A549 (cell line): ENCODE data around the gene RECK. TPM values are rescaled to one million over a fixed set of nuclear protein-coding genes. Genes with fewer than 3 reads are reported as not detected.
A peak's percentile ranks its signal among the peaks of the same experiment; 100 is the strongest.

Experiments used
- ATAC-seq, 2 experiments: fragments of 200-7000 bp in 1 of 2; fragments of >200 bp in 1 of 2; cut with Nextera tagmentation in 1 of 2; cut with Tn5 transposase in 1 of 2; 3 replicates each; pipeline versions ENCODE4 v1.8.0 to v1.9.1; 2018 to 2020; ENCODE audit warnings: mild to moderate bottlenecking in 1 of 2, moderate library complexity in 1 of 2
- CTCF ChIA-PET: fragments of 300-600 bp; sonication (Branson Sonifier 250); formaldehyde crosslinking; extraction: SDS; loops from one replicate; lab custom pipeline; 2021; ENCODE audit warnings: antibody characterized with exemption, inconsistent platforms; lab: Yijun Ruan, JAX
- POLR2A ChIA-PET: fragments of 350-600 bp; formaldehyde crosslinking; extraction: SDS; loops from one replicate; lab custom pipeline; 2021; ENCODE audit warnings: antibody characterized with exemption, inconsistent platforms; lab: Yijun Ruan, JAX
- DNase-seq, 2 experiments: peaks; one replicate each; pipeline versions ENCODE4 v3.0.0 to v3.0.0-alpha.2; 2011 to 2016; ENCODE audit warnings: low read depth in 1 of 2, low spot score in 1 of 2
- FAIRE-seq: peaks from 2 replicates; lab custom pipeline; 2011; peaks lifted over from hg19 to GRCh38; lab: Jason Lieb, UNC
- H3K27ac ChIP-seq, 2 experiments: fragments of >200 bp; sonication (Bioruptor Twin); formaldehyde crosslinking; 3 replicates each; pipeline ENCODE4 v1.5.1; 2016 to 2017
- H3K4me1 ChIP-seq: fragments of >200 bp; sonication (Bioruptor Twin); formaldehyde crosslinking; 3 replicates; pipeline ENCODE4 v1.6.1; 2016
- H3K4me2 ChIP-seq: fragments of >200 bp; sonication (Bioruptor Twin); formaldehyde crosslinking; 3 replicates; pipeline ENCODE4 v1.6.1; 2016
- H3K4me3 ChIP-seq: fragments of >200 bp; sonication (Bioruptor Twin); formaldehyde crosslinking; 3 replicates; pipeline ENCODE4 v1.5.1; 2016
- H3K9me3 ChIP-seq: fragments of >200 bp; sonication (Bioruptor Twin); formaldehyde crosslinking; 3 replicates; pipeline ENCODE4 v1.6.1; 2016
- CBX2 ChIP-seq: fragments of 200-600 bp; sonication (generic); IDR thresholded peaks from 2 replicates; pipeline ENCODE4 v1.6.1; 2016; ENCODE audit warnings: low read depth, mild to moderate bottlenecking, borderline replicate concordance
- CEBPB ChIP-seq, 2 experiments: fragments of >200 bp in 1 of 2; sonication (Bioruptor Twin) in 1 of 2; formaldehyde crosslinking in 1 of 2; IDR thresholded peaks; 2 replicates each; pipeline ENCODE4 v1.6.1; 2012 to 2016
- HOXB13 ChIP-seq: fragments of 250-450 bp; sonication (Bioruptor Pico); IDR thresholded peaks from 2 replicates; pipeline ENCODE4 v1.5.0; 2020; ENCODE audit warnings: low read depth, mild to moderate bottlenecking, moderate library complexity
- HOXB5 ChIP-seq: fragments of 250-450 bp; sonication (Bioruptor Pico); IDR thresholded peaks from 2 replicates; pipeline ENCODE4 v1.5.0; 2020; ENCODE audit warnings: mild to moderate bottlenecking, moderate library complexity
- KDM1A ChIP-seq: fragments of 200-600 bp; sonication (generic); IDR thresholded peaks from 2 replicates; pipeline ENCODE4 v1.6.1; 2016; ENCODE audit warnings: low read depth, mild to moderate bottlenecking
- PHF8 ChIP-seq: fragments of 200-600 bp; sonication (generic); IDR thresholded peaks from 2 replicates; pipeline ENCODE4 v1.6.1; 2016; ENCODE audit warnings: low read depth, mild to moderate bottlenecking, antibody characterized with exemption, moderate library complexity, borderline replicate concordance
- RARB ChIP-seq: fragments of 250-450 bp; sonication (Bioruptor Pico); IDR thresholded peaks from 2 replicates; pipeline ENCODE4 v1.8.0; 2021; ENCODE audit warnings: mild to moderate bottlenecking, moderate library complexity
- ZC3H11A ChIP-seq: fragments of 450-650 bp; IDR thresholded peaks from 2 replicates; pipeline ENCODE4 v1.6.1; 2014; ENCODE audit warnings: antibody characterized with exemption, mild to moderate bottlenecking
- WGBS: methylation state at CpG from one replicate; pipeline ENCODE4 v1.1.6; 2017; ENCODE audit errors: missing lambda C conversion rate; 5-methylcytosine and 5-hydroxymethylcytosine counted together
- polyA plus RNA-seq, 4 experiments: library from polyadenylated mRNA; depleted of rRNA in 3 of 4; stranded (reverse); fragments of >200 nt; fragmentation: RNase III in 1 of 4; extraction: RNeasy Plus Mini Kit Qiagen cat#74134 plus additional on column Dnase treatment in 1 of 4; gene quantifications; 2 replicates in 3 of 4; 3 replicates in 1 of 4; pipeline ENCODE4 v1.2.3, GENCODE V29; 2011 to 2017
- TF ChIP-seq, protein P1 (sequence below): fragments of >200 bp; sonication (Bioruptor Twin); formaldehyde crosslinking; IDR thresholded peaks from 3 replicates; pipeline ENCODE4 v1.5.1; 2016
- TF ChIP-seq, protein P2 (sequence below): fragments of 250-450 bp; sonication (Bioruptor Pico); IDR thresholded peaks from 2 replicates; pipeline ENCODE4 v1.5.0; 2021; ENCODE audit warnings: mild to moderate bottlenecking, moderate library complexity, borderline replicate concordance
- TF ChIP-seq, protein P3 (sequence below): fragments of 150-350 bp; IDR thresholded peaks from 2 replicates; pipeline ENCODE4 v1.6.1; 2014; ENCODE audit warnings: low read depth, mild to moderate bottlenecking, low read length
- TF ChIP-seq, protein P4 (sequence below): fragments of 450-650 bp; IDR thresholded peaks from 2 replicates; pipeline ENCODE4 v1.6.1; 2014; ENCODE audit warnings: antibody characterized with exemption

RECK gene
- polyA plus RNA-seq, 2 of the 4 experiments (the other 2 are of a cell fraction): 5.0 to 8.7 TPM

DNA sequence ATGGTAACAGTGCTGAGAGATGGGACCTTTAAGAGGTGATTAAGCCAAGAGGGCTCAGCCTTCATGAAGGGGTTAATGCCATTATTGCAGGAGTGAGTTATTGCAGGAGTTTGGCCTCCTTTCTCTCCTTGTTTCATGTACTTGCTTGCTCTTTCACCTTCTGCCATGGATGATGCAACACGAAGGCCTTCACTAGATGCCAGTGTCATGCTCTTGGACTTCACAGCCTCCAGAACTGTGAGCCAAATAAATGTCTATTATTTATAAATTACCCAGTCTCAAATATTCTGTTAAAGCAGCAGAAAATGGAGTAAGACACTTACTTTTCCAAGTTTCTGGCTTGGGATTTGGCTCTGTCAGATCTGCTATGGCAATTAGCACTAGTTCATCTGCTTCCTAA lies 38.4 kb upstream of the RECK start:
- no peaks in the 10 kb centered on the region for H3K4me1 ChIP-seq
- CTCF ChIA-PET: no interaction called here
- POLR2A ChIA-PET: no interaction called here
- DNase-seq (no peak), FAIRE-seq (no peak), ATAC-seq (no peak)
- no peak overlapping the region for H3K4me3 ChIP-seq
- WGBS: 9% methylated on average over 1 of the region's 1 CpG
- TF ChIP-seq, protein P1, sequence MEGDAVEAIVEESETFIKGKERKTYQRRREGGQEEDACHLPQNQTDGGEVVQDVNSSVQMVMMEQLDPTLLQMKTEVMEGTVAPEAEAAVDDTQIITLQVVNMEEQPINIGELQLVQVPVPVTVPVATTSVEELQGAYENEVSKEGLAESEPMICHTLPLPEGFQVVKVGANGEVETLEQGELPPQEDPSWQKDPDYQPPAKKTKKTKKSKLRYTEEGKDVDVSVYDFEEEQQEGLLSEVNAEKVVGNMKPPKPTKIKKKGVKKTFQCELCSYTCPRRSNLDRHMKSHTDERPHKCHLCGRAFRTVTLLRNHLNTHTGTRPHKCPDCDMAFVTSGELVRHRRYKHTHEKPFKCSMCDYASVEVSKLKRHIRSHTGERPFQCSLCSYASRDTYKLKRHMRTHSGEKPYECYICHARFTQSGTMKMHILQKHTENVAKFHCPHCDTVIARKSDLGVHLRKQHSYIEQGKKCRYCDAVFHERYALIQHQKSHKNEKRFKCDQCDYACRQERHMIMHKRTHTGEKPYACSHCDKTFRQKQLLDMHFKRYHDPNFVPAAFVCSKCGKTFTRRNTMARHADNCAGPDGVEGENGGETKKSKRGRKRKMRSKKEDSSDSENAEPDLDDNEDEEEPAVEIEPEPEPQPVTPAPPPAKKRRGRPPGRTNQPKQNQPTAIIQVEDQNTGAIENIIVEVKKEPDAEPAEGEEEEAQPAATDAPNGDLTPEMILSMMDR: no peak
- TF ChIP-seq CBX2 (no peak), CEBPB (IDR thresholded peaks at IDR 0.05) (0 out of 4 replicates have a peak, but pooled peaks of 1 of the 2 experiments have one; percentile 4)
- H3K4me2 ChIP-seq: no peak overlapping the region
- H3K27ac ChIP-seq: no peak overlapping the region
- peaks cover 11% of the 10 kb centered on the region for H3K9me3 ChIP-seq

DNA sequence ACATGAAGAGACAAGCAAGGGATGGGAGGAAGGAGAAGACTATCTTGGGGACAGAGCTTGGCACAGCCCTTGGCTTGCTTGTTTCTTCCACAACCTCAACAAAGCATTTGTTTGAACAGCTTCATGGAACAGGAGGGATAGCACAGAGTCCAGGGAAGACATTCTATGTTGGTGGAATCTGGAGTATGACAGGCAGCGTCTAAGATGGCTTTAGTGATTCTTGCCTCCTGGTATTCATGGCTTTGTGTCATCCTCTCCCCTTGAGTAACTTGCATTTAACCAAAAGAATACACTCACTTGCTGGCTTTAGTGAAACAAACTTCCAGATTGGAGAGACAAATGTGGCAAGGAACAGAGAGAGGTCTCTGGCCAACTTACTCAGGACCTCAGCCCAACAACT lies 30.8 kb upstream of the RECK start:
- Histone ChIP-seq H3K4me2 (no peak overlapping the region), H3K27ac (no peak overlapping the region), H3K4me1 (no peaks in the 10 kb centered on the region)
- no peak for FAIRE-seq
- DNase-seq: no peak
- CTCF ChIA-PET: interaction anchor here (0.6 to 11.3 kb wide), 7 partner anchors 18 to 158 kb away, joined by 3 to 210 read pairs (median 64); partner anchors contain the start of gene OR2S2
- 0% methylated on average over 1 of the region's 1 CpG for WGBS
- no peak for TF ChIP-seq HOXB5 (CRISPR knock-in tag)
- TF ChIP-seq, protein P2, sequence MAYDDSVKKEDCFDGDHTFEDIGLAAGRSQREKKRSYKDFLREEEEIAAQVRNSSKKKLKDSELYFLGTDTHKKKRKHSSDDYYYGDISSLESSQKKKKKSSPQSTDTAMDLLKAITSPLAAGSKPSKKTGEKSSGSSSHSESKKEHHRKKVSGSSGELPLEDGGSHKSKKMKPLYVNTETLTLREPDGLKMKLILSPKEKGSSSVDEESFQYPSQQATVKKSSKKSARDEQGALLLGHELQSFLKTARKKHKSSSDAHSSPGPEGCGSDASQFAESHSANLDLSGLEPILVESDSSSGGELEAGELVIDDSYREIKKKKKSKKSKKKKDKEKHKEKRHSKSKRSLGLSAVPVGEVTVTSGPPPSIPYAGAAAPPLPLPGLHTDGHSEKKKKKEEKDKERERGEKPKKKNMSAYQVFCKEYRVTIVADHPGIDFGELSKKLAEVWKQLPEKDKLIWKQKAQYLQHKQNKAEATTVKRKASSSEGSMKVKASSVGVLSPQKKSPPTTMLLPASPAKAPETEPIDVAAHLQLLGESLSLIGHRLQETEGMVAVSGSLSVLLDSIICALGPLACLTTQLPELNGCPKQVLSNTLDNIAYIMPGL (CRISPR knock-in tag): no peak
- no peak for TF ChIP-seq ZC3H11A
- no peak for TF ChIP-seq PHF8
- no peak for TF ChIP-seq HOXB13 (CRISPR knock-in tag)
- TF ChIP-seq, all 56 proteins: peak for 0
- no peak for ATAC-seq
- Histone ChIP-seq H3K9me3 (peaks cover 4% of the 10 kb centered on the region; the same call in 1 of the 3 replicates), H3K4me3 (no peak overlapping the region)
- POLR2A ChIA-PET: no interaction called here

DNA sequence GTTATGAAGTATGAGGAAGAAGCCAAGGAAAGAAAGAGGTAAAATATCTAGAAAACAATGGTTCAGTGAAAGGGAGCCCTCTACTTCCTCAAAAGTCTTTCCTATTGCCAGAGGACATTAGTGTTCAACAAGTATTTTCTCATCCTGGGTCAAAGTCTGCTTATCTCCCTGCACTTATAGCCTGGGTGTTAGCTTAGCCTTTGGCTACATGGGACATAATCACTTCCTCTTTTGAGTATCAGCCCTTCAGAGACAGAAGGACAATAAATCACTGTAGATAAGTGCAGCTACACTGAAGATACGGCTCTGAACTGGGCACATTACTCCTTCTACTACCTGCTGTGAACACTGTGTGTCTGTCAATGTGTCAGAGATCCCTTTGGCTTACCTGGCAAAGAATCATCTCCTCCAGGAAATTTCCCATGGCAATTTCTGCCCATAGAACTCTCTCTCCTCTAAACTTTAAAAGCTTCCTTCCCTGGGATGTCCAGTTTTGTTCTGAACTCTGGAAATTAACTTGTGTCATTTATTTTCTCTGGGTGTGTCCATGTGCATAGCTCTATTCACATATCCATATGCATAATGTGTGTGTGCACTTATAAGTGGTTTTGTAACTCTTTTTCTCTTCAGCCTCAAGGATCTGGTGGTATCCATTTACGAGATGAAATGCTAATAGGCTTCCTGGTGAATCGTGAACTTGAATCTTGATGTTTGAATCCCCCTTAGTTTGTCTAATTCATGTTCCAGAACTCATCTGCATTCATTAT lies 30.0 kb upstream of the RECK start:
- no peak for DNase-seq
- FAIRE-seq: no peak
- ChIA-PET CTCF (interaction anchor here (0.6 to 11.3 kb wide), 17 partner anchors 12 to 1184 kb away, joined by 3 to 210 read pairs (median 8); partner anchors contain the start of genes CCIN, OR2S2 and RECK), POLR2A (no interaction called here)
- WGBS: 13% methylated on average over 3 of the region's 3 CpGs
- Histone ChIP-seq H3K4me1 (no peaks in the 10 kb centered on the region), H3K4me2 (no peak overlapping the region), H3K27ac (no peak overlapping the region), H3K9me3 (peaks cover 4% of the 10 kb centered on the region; the same call in 1 of the 3 replicates), H3K4me3 (no peak overlapping the region)
- ATAC-seq: no peak
- TF ChIP-seq, protein P3, sequence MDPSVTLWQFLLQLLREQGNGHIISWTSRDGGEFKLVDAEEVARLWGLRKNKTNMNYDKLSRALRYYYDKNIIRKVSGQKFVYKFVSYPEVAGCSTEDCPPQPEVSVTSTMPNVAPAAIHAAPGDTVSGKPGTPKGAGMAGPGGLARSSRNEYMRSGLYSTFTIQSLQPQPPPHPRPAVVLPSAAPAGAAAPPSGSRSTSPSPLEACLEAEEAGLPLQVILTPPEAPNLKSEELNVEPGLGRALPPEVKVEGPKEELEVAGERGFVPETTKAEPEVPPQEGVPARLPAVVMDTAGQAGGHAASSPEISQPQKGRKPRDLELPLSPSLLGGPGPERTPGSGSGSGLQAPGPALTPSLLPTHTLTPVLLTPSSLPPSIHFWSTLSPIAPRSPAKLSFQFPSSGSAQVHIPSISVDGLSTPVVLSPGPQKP: no peak
- no peak for TF ChIP-seq CBX2
- TF ChIP-seq, protein P1: no peak
- TF ChIP-seq KDM1A: no peak
- no peak for TF ChIP-seq RARB (CRISPR knock-in tag)
- TF ChIP-seq, protein P4, sequence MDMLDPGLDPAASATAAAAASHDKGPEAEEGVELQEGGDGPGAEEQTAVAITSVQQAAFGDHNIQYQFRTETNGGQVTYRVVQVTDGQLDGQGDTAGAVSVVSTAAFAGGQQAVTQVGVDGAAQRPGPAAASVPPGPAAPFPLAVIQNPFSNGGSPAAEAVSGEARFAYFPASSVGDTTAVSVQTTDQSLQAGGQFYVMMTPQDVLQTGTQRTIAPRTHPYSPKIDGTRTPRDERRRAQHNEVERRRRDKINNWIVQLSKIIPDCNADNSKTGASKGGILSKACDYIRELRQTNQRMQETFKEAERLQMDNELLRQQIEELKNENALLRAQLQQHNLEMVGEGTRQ: no peak
